C4-2B (cell line): ENCODE data around the gene ARL5B.

Source experiments
- ZFX ChIP-seq: fragments of 450-650 bp; IDR thresholded peaks from 2 replicates; pipeline ENCODE4 v1.6.1; 2017
- TF ChIP-seq, protein P1 (sequence below): fragments of 450-650 bp; conservative IDR thresholded peaks from 2 replicates; pipeline ENCODE4 v1.5.1; 2017; ENCODE audit warnings: mild to moderate bottlenecking

GRCh38 chr10:18659125-18659818 lies at the start of gene ARL5B:
- TF ChIP-seq, protein P1, sequence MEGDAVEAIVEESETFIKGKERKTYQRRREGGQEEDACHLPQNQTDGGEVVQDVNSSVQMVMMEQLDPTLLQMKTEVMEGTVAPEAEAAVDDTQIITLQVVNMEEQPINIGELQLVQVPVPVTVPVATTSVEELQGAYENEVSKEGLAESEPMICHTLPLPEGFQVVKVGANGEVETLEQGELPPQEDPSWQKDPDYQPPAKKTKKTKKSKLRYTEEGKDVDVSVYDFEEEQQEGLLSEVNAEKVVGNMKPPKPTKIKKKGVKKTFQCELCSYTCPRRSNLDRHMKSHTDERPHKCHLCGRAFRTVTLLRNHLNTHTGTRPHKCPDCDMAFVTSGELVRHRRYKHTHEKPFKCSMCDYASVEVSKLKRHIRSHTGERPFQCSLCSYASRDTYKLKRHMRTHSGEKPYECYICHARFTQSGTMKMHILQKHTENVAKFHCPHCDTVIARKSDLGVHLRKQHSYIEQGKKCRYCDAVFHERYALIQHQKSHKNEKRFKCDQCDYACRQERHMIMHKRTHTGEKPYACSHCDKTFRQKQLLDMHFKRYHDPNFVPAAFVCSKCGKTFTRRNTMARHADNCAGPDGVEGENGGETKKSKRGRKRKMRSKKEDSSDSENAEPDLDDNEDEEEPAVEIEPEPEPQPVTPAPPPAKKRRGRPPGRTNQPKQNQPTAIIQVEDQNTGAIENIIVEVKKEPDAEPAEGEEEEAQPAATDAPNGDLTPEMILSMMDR, result no peak
- TF ChIP-seq ZFX, result peak; percentile 55
